NK-92 (cell line): ENCODE results near the gene MYO15B.
A peak's percentile ranks its signal among the peaks of the same experiment; 100 is the strongest.
"Not testable (repeated sequence)": the region's sequence is repeated elsewhere in the genome, so short reads cannot be mapped to it uniquely, and the experiment has no call there.

Source experiments
- DNase-seq: peaks from one replicate; lab custom pipeline; 2025; ENCODE audit not compliant: unreplicated experiment; lab: John Stamatoyannopoulos, UW

MYO15B gene

DNA sequence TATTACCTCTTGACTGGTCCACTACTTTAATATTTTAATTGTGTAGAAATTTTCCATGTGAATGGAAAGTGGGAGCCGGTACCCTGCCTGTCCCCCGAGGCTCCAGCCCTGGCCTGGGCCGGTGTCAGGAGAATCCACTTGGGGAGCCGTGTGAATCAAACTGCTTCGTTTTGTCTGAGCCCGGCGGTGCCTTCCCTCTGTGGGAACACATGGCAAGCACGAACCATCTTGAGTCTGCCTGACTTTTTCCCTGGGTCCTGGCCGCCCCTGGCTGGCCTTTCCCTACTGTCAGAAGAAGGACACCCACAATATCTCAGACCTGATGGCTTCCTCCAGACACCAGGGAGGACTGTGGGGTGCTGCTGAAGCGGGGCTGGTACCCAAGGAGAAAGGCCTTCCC, 12.4 kb upstream of the MYO15B start:
- no peak for DNase-seq

DNA sequence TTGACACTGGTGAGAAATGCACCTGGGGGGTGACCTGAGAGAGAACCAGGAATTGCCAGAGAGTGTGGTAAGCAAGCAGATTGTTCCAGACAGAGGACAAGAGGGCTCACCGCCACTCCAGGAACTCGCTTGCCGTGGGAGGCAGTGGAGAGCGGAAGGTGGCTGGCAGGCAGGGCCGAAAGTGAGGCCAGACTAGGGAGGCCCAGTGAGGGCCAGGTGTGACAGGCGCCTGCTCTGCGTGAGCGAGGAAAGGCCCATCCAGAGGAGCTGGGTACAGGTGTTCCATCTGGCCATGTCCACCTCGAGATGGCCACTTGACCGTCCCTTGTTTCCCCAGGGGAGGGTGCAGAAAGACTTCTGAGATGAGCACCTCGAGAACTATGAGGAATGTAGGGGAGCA, 11.9 kb upstream of the MYO15B start:
- DNase-seq: no peak

DNA sequence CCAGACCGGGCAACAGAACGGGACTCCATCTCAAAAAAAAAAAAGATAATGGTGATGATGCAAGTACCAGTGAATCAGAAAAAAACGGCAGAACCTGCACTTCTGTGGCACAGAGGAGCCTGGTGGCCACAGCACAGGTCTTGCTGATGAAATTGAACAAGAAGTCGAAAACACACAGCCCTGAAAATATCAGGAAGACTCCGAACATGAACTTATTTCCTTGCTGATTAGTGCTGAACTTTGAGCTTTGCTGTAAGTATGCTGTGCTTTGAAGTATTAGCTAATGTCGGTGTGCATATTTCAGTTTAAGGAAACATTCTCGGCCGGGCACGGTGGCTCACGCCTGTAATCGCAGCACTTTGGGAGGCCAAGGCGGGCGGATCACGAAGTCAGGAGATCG, 10.9 kb upstream of the MYO15B start:
- no peak for DNase-seq

DNA sequence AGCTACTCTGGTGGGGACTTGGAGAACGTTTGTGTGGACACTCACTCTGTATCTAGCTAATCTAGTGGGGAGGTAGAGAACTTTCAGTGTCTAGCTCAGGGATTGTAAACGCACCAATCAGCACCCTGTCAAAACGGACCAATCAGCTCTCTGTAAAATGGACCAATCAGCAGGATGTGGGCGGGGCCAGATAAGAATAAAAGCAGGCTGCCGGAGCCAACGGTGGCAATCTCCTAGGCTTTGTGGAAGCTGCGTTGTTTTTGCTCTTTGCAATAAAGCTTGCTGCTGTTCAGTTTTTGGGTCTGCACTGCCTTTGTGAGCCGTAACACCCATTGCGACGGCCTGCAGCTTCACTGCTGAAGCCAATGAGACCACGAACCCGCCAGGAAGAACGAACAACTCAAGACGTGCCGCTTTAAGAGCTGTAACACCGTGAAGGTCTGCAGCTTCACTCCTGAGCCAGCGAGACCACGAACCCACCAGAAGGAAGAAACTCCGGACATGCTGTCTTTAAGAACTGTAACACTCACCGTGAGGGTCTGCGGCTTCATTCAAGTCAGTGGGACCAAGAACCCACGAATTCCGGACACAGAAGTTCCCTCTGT, 6.4 kb upstream of the MYO15B start:
- DNase-seq: not testable (repeated sequence)

DNA sequence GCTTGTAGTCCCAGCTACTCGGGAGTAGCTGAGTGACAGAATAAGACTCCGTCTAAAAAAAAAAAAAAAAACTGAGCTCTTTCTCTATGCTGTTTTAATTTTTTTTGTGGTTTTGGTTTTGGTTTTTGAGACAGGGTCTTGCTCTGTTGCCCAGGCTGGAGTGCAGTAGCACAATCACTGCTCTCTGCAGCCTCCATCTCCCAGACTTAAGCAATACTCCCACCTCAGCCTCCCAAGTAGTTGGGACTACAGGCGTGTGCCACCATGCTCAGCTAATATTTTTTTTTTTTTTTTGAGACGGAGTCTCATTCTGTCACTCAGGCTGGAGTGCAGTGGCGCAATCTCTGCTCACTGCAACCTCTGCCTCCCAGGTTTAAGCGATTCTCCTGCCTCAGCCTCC, 4.4 kb upstream of the MYO15B start:
- not testable (repeated sequence) for DNase-seq

DNA sequence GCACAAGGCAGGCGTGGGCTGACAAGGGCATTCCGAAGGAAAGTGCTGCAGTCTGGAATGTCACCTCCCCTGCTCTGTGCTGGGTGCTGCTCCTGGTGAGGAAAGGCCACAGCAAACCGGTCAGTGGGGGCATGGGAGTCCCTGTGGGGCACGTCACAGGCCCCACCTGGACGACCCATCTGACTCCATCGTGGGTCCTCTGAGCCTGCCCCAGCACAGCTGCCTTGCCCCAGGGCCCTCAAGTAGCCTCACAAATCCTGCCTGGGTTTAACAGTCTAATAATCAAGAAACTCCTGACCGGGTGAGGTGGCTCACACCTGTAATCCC, 2.8 kb upstream of the MYO15B start:
- no peak for DNase-seq

DNA sequence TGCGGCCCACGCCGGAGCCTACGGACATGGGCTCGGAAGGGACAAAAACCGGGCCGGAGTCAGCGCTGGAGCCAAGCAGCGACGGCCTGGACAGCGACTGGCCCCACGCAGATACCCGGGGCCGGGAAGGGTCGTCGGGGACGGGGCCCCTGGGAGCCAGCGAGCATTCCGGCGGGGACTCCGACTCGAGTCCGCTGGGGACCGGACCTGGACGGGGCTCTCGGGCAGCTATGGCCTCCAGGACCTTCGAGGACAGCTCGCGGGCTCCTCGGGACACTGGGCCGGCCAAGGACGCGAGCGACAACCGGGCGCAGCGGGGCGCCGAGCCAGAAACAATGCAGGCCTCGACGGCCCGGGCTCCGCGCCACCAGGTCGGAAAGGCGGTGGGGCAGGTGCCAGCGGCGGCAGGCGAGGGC, 1.0 kb downstream of the MYO15B start:
- no peak for DNase-seq

DNA sequence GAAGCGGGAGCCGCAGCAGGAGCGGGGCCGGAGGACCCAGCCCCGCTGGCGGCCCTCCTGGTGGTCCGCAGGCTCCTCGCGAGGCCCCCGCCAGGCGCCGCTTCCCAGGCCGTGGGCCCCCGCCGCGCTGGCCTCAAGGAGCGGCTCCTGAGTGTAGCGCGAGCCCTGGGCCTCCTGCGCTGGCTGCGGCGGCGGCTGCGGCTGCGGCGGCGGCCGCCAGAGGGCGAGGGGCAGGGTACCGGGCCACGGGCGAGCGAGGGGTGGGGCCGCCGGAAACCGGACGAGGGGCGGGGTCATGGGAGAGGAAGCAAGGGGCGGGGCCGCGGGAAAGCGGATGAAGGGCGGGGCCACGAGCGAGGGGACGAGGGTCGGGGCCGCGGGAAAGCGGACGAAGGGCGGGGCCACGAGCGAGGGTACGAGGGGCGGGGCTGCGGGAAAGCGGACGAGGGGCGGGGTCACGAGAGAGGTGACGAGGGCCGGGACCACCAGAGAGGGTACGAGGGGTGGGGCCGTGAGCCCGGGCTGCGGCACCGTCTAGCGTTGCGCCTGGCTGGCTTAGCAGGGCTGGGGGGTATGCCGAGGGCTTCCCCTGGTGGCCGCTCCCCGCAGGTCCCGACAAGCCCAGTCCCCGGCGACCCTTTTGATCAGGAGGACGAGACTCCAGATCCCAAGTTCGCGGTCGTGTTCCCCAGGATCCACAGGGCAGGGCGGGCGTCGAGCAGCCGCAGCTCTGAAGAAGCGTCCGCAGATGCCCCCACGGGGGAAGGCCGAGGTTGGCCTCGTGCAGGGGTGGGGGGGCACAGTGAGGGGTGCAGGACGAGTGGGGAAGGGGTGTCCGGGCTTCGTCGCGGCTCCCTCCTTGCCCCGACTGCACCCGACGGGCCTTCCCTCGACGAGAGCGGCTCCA, 1.7 kb downstream of the MYO15B start:
- peak; percentile 72 for DNase-seq

DNA sequence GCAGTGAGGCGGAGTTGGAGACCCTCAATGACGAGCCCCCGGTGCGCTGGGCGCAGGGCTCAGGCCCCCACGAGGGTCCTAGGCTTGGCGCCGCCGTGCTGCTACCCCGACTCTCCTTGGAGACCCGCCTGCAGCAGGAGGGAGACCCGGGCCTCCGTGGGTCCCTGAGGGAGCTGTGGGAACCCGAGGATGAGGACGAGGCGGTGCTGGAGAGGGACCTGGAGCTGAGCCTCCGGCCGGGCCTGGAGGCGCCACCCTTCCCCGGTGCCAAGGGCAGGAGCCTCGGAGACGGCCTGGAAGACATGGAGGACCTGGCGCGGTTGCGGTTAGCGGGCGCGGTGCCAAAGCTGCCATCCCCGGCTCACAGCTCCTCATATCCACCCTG, 2.3 kb downstream of the MYO15B start:
- no peak for DNase-seq

DNA sequence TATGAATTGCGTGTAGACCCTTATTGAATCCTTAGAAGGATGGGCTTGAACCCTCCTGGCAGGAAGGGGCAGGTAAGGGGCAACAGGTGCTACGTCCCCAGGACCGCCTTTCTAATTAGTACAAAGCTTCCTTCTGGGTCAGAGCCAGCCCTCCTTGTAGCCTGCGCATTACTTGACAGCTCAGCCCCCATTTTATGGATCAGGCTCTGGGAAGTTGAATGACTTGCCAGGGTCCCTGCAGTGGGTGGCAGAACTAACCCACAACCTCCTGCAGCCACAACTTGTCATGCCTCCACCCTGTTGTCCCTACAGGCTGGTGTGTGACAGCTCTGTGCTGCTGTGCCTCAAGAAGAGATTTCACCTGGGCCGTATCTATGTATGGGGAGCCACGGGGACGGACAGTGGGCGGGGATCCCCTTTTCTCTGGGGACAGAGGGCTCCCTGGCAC, 2.7 kb downstream of the MYO15B start:
- no peak for DNase-seq

DNA sequence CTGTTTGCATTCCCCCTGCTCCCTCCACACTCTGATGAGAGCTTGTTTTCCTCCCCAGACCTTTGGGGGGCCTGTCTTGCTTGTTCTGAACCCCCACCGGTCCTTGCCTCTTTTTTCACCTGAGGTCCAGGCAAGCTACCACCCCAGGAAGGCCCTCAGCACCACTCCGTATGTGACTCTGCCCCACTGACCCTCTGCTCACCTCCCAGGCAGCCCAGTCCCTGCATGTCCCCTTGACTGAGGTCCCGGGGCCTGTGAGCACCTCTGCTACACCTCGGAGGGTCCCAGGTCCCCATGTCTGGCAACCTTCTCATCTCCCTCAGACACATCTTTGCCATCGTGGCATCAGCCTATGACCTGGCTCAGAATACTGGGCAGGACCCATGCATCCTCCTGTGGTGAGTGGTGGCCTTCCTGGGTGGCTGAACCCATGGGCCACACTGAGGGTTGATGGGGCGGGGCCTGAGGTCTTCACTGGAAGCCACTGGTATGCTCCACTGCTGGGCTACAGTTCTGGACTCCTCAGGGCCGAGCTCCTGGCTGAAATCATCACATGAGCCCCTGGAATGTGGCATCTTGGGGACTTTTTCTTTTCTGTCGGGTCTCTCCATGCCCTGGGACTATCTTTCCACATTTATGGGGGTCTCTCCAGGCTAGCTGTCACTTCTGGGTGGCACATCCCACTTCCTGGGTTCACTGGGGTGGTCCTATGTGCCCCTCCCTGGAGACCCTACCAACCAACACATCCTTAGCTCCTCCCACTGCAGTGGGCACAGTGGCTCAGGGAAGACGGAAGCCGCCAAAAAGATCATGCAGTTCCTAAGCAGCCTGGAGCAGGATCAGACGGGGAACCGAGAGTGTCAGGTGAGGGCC, 3.5 kb downstream of the MYO15B start:
- DNase-seq: no peak

DNA sequence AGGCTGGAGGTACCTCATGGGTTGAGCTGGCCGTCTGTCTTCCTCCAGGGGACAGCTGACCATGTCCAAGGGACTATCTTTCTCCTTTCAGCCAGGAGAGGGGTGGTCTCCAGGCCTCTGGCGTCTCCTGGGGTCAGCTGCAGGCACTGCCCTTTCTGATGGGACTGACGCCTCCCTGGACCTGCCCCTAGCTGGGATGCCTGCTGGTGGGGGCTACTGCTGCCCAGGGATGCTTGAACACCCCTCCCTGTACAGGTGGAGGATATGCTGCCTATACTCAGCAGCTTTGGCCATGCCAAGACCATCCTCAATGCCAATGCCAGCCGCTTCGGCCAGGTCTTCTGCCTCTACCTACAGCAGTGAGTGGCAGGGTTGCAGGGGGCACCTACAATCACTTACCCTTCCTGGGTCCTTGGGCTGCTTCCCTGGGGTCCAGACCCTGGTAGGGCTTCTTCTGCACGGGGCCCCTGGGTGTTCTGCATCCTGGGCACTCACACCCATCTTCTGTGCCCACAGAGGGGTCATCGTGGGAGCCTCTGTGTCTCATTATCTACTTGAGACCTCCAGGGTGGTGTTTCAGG, 4.2 kb downstream of the MYO15B start:
- DNase-seq: no peak

DNA sequence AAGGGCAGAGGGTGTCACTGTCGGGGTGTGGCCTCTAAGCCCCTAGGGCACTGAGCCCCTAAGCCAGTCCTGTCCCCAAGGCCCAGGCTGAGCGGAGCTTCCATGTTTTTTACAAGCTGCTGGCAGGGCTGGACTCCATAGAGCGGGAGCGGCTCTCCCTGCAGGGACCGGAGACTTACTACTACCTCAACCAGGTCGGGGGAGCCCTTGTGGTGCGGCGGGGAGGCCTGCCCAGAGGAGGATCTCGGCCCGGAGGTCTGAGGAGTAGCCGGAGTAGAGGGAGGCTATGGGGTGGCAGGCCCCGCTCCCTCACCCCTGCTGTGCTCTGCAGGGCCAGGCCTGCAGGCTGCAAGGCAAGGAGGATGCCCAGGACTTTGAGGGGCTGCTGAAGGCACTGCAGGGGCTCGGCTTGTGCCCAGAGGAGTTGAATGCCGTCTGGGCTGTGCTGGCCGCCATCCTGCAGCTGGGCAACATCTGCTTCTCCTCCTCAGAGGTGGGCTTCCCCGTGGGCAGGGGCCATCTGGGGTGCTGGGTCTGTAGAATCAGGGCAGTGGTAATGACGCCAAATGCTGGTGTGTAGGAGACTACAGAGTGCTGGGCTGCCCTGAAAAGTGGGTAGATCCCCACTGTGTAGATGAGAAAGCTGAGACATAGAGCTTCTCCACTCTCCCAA, 4.9 kb downstream of the MYO15B start:
- DNase-seq: no peak

DNA sequence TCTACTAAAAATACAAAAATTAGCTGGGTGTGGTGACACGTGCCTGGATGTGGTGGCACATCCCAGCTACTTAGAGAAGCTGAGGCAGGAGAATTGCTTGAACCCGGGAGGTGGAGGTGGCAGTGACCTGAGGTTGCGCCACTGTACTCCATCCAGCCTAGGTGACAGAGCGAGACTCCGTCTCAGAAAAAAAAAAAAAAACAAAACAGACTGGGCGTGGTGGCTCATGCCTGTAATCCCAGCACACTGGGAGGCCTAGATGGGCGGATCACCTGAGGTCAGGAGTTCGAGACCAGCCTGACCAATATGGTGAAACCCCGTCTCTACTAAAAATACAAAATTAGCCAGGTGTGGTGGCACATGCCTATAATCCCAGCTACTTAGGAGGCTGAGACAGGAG, 5.8 kb downstream of the MYO15B start:
- not testable (repeated sequence) for DNase-seq

DNA sequence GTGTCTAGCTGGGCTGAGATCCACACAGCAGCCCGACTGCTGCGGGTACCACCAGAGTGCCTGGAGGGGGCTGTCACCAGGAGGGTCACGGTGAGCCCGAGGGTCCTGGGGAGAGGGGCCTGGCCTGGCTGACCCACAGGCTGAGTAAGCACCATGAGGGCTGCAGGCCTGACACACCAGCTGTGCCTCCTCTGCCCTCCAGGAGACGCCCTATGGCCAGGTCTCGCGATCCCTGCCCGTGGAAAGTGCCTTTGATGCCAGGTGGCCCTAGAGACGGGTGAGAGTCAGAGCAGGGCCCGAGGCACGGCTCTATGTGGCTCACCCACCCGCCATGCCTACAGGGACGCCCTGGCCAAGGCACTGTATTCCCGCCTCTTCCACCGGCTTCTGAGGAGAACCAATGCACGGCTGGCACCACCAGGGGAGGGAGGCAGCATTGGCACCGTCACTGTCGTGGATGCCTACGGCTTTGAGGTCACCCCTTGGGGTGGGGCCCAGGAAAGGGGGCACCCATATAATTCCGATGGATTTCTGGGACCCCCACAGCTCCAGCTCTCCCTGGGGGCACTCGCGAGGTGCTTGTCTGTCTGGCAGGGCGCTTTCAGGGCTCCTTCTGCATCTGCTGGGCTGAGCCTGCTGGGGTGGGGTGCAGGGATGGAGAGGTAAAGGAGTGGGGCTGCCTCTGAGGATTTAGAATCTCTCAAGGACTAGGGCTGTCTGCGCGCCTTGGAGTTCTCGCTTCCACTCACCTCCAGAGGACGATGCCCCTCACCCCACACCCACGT, 7.1 kb downstream of the MYO15B start:
- no peak for DNase-seq

DNA sequence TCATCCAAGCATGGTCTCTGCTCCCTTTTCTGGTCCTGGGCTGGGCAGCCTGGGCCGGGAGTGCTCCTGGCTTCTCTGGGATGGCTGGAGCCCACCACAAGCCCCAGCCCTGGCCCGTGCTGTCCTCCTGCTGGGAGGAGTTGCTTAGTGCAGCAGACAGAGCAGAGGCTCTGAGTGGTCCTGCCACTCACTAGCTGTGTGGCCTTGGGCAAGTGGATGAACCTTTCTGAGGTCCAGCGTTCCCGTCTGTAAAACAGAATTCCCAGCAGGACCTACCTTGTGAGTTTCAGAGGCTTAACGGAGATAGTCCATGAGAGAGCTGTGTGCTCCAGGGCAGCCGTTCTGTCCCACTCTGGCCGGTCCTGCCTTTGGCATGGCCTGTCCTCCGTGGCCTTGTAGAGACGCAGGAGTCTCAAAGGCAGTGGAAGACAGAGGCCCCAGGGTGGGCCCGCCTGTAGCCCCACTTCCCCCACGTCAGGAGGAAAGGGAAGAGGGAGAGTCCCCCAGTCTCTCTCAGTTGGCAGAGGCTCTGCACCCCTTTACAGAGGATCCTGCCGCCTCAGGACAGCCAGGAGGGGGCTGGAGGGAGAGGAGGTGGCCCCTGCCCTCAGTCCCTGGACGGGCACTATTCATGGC, 7.8 kb downstream of the MYO15B start:
- no peak for DNase-seq

DNA sequence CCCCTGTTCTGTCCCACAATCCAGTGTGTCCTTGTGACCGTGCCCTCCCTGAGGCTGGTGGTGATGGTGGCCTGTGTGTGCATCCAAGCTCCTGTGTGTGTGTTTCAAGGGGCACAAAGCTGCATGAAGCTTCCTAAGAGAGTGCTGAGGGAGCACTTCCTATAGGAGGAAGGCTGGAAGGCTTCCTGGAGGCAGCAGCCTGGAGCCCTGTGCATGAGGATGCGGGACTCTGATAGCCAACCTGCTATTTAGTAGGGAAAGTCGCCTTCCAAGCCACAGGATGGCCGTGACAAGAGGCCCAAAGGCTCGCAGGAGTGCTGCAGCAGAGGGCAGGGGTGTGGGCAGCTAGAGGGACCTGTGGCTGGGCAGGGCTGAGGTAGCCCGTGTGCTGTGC, 8.3 kb downstream of the MYO15B start:
- no peak for DNase-seq

DNA sequence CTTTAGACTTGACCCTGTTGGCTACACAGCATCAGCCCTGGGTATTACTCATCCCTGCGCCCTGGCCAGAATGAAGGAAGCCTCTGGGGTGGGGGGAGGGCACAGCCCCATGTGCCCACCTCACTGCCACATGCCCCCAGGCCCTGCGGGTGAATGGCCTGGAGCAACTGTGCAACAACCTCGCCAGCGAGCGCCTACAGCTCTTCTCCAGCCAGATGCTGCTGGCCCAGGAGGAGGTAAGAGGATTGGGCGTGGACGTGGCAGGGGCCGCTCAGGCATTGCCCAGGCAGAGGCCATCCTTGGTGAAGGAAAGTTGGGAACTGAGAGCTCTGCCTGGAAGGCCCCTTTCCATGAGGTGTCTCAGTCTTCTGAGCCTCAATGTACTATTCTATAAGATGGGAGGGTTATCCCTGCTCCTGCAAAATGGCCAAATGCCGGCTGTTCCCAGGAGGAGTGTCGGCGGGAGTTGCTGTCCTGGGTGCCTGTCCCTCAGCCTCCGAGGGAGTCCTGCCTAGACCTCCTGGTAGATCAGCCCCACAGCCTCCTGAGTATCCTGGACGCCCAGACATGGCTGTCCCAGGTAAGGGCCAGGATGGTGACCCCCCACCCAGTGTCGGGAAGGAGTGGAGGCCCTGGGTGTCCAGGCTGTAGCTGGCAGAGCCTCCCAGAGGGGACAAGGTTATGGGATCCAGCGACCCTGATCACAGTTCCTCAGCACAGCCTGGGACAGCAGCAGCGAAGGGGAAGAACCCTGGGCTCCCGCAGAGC, 8.9 kb downstream of the MYO15B start:
- no peak for DNase-seq
